GM18858 (cell line): ENCODE results near the gene B3GALT4.

Experiments used
- ATAC-seq: cut with Tn5 transposase; IDR thresholded peaks from one replicate; pipeline ENCODE4 v1.9.1; 2021; ENCODE audit not compliant: unreplicated experiment

The B3GALT4 gene

DNA sequence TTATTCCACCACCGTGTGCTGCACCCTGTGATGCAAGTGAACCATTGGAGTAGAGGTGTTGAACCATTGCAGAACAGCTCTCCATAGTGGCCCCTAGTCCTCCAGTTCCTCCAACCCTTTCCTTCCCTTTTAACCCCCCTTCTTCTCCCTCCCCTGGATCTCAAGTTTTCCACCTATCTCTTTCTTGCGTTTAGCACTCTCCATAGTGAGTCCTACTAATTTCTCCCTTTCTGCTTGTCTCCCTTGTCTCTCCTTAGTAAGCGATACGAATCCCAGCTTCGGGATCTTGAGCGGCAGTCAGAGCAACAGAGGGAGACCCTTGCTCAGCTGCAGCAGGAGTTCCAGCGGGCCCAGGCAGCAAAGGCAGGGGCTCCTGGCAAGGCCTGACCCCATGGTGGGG is 13.5 kb downstream of the B3GALT4 start:
- ATAC-seq: no peak

DNA sequence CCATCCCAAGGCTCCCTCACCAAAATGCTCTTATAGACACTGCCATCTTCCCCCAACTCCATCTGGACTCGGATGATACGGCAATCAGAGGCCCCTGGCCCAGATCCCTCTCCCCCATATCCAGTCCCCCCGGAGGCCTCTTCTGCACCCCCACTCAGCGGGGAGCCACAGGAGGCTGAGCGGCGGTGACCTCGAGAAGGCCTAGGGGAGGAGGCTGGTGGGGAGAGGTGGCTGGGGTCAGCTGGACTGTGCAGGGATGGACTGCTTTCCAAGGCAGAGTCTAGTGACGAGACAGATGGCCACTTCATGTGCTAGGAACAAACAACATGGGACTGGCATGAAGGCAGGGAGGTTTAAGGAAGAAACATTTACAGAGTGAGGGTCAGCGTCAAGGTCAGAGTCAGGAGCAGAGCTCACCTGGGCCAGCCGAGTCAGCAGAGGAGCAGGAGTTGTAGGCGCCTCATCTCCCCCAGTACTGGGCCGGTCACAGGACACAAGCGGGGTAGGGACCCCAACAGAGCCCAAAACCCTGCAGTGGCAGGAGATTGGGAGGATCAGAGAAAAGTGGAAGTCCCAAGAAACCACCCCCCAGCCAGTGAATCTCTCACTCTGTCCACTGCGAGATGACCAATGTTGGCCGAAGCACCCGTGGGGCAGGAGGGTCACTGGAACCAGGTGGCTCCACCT is 16.2 kb downstream of the B3GALT4 start:
- no peak for ATAC-seq

DNA sequence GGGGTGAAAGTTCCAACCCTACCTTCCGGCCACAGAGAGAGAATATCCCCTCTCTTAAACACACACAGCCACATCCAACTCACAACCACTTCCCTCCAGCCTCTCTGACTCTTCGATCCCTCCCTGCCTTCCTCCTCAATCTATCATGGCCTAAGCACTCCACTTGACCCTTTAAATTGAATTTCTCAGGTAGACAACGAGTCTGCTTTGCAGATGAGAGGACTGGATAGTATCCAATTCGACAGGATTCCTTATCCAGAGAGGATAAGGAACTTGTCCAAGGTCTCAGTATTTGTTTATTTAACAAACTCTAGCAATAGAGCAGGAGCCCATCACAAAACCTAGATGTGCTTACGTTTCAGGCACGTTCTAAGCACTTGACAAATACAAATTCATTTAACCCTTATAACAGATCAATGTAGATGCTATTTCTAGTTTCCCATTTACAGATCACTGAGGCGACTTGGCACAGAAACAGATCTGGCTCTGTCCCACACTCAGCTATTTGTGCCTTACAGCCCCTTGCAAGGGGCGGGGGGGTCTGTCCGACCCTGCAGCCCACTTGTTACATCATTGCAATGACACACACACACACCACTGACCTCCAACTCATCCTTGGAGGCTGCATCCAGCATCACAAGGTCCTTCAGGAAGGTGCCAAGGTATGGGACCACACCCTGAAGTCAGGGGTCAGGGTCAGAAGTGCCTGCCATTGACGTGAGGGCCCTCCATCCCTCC is 17.3 kb downstream of the B3GALT4 start:
- no peak for ATAC-seq

DNA sequence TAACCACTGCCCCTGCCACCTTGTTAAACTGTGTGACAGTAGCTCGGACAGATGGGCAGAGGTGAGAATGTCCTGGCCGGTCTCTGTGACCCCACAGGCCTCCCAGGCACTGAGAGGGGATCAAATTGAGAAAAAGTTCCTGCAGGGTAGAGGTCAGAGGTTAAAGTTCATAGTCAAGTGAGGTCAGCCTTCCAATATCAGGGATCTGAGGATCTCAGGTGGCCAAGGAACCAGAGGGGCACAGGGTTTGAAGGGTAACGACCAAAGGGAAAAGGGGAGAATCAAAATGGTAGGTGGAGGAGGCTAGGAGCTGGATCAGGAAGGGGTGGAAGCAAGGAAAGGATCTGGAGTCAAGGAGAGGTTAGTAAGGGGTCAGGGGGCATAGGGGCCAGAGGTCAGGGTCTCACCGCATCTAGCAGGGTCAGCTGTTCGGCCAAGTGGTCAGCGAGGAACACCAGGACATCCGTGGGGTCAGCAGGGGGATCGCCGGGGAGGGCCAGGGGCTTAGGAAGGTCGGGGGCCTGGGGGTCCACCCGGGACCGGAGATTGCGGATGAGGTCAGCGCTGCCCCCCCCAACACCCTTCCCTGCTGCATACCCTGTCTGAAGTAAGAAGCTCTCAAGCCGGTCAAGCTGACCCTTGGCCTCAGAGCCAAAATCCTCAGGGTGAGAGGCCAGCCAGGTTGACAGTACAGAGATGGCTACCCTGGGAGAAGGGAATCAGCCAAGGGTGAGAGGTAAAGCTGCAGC is 18.9 kb downstream of the B3GALT4 start:
- ATAC-seq: no peak

DNA sequence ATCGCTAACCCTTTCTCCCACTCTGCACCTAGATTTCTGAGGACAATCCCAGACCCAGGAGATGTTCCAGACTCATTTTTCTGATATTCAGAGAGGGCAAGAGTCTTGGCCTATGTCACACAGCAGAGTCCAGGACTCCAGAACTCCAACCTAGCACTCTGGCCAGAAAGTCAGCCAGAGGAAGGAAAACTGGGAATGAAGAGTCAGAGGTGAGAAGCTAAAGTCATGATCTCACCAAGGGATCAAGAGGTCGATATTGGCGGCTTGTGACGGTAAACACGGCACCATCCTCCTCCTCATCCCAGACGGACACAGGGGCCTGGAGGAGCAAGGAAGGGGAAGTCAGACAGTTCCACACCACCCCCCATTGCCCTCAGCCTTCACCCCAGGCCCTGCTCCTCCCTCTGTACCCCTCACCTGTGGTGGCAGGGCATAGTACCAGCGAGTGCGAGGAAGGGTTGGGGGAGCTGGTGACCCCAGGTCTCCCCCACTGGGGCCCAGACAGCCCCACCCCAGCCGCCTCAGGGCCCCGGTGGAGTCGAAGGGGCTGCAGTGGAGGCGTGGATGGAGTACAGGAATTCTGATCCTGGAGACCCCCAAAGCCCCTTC is 20.0 kb downstream of the B3GALT4 start:
- no peak for ATAC-seq

DNA sequence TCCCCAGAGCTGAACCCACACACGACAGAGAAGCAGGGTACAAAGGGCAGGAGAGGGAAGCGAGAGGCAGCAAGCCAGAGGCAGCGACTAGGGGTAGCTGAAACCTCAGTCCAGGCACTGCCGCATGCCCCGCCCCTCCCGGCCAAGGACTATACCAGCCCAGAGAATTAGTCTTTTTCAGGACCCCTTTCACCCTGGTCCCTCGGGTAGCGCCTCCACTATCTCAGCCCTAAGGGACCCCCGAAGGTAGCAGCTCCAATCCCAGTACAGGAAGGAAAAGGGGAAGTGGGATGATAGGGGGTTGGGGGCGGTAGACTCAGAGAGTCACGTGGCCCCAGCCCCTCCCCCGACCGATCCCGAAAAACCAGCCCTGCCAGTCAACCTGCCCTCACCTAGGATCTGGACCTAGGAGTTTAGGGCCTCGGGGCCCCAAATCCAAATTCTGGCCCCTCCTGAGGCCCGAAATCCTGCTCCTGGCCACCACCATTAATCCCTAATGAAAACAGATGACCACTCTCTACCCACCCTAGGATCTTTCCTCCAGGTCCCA is 20.6 kb downstream of the B3GALT4 start:
- no peak for ATAC-seq

DNA sequence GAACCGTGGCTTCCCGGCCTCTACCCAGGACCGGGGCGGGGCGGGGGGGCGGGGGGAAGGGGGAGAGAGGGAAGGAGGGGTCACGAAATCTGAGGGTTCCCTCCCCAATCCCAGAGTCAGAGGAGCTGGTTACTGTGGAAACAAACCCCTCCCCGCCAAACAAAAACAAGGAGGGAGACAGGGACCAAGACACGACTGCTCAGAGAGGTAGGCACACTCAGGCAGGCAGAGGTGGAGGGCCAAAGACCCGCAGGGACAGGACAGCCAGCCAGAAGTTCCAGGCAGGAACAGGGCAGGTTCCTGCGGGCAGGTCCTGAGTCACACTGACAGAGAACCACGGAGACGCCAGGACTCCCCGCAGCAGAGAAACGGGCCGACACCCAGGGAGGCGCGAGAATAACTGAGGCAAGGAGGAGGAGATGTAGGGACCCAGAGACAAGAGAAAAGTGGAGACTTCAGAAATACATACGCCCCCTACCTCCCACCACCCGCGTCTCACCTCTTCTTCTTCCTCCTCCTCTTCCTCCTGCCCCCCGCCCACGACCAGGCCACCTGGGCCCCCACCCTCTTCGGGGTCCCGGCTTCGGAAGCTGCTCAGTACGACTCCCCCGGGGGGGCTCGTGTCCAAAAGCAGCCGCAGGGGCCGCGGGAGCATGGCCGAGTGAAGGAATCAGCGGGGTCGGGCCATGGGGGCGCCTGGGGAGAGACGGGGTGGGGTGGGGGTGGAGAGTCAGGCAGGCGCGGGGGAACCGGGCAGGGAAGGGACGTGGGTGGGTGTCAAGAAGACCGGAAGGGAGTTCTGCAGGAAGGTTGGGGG is 21.2 kb downstream of the B3GALT4 start:
- no peak for ATAC-seq

DNA sequence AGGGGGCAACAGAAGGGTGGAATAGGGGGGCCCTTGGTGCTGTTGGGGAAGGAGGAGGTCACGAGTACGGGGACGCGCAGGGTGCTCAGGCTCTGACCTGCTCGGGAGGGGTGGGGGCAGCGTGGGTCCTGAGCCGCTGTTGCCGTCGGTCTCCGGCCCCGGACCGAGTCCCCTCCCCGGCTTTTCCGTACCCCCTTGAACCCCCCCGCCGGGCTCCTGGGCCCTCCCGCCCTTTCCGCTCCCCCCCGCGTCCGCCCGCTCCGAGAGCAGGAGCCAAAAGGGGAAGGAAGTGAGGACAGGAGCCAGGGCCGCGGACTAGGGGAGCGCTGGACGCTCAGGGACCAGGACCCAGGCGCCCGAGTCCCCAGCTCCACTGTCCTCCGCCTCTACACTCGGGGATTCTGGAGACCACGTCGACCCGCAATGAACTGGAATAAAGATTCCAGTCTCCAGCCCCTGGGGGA is 21.9 kb downstream of the B3GALT4 start, which contains the start of gene RGL2:
TSS of gene RGL2 (minus strand) at position 170 of the 464 bp plus-strand sequence. CDS start 332 bp downstream, outside the sequence.
- no peak for ATAC-seq

DNA sequence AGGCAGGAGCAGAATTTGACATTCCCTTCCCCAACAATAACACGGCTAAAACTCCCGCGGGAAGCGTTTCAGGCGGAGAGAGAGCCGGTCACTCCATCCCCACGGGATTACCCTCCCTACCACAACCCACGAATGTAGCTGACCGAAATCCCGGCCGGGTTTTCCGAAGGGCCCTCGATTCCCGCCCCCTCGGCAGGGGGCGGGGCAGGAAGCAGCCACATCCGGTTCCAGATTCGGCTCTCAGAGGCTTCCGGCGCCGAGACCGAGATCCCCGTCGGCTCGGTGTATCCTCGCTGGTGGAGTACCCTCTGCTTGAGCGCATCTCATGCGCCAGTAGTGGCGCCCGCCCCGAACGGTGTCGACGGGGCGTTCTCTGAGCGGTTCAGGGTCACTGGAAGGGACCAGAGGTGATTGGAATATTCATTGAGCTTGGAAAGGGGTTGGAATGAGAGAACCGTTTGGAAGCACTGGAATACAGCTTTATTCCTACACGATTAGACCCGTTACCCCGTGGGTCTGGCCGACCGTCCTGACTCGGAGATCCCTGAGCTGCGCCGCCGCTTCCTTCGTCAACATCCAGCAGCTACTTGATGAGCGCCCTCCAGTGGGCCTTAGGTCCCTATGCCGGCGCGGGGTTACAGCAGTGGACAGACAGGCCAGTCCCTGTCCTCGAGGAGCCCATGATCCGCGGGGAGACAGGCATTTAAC is 22.5 kb downstream of the B3GALT4 start:
- ATAC-seq: peak; percentile 67

DNA sequence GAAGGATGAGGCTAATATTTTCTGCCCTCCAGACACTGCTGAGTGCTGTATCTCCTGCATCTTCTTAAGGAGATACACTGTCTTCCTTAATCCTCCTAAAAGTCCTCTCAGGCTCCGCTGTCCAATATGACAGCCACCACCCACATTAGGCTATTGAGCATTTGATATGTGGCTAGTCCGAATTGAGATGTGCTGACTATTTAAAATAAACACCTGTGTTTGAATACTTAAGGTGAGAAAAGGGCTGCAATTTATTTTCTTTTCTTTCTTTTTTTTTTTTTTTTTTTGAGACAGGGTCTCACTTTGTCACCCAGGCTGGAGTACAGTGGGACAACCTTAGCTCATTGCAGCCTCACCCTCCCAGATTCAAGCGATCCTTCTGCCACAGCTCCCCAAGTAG is 25.0 kb downstream of the B3GALT4 start:
- ATAC-seq: no peak

DNA sequence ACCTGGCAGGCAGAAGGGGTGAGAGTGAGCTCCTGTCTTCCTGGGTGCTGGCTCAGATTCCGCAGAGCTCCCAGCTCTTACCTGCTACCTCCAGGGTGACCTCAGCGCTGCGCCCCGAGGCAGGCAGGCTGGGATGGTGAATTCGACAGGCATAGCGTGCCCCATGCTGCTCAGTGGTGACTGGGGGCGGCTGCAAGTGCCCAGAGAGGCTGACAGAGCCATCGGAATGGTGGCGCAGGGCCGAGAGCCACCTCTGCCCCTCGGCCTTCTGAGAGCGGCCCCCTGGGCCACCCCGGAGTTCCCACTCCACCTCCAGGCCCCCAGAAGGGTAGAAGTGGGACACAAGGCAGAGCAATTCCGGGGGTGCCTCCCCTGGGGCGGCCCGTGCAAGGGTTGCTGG is 27.3 kb downstream of the B3GALT4 start:
- ATAC-seq: no peak

DNA sequence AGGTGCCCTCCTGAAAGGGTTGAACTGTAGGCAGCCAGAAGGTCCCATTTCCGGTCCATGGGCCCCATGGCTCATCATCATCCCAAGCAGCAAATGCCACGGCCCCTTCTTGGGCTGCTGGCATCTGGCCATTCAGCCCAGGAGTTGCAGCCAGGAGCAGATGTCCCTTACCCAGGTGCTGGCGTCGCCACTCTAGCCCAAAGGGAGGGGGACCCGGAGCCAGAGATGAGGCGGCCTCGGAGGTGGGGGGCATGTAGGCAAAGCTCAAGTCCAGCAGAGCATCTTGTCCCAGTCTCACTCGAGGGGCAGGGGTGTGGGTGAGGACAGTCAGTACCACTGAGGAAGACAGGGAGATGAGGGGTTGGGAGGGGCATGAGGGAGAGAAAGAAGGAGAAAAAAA is 28.1 kb downstream of the B3GALT4 start:
- no peak for ATAC-seq

DNA sequence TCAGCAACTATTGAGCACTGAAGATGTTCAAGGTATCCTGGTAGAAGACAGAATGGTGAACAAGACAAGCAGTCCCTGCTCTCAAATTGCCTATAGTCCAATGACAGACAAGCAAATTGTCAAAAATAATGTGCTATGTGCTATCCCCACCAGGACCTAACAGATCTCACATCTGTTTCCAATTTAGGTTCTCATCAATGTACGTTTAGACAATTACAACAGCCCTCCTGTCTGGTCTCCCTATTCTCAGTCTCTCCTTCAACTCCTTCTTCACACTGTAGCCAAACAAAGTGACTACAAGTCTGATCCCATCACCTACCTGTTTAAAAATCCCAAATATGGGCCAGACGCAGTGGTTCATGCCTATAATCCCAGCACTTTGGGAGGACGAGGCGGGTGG is 29.4 kb downstream of the B3GALT4 start:
- ATAC-seq: no peak

DNA sequence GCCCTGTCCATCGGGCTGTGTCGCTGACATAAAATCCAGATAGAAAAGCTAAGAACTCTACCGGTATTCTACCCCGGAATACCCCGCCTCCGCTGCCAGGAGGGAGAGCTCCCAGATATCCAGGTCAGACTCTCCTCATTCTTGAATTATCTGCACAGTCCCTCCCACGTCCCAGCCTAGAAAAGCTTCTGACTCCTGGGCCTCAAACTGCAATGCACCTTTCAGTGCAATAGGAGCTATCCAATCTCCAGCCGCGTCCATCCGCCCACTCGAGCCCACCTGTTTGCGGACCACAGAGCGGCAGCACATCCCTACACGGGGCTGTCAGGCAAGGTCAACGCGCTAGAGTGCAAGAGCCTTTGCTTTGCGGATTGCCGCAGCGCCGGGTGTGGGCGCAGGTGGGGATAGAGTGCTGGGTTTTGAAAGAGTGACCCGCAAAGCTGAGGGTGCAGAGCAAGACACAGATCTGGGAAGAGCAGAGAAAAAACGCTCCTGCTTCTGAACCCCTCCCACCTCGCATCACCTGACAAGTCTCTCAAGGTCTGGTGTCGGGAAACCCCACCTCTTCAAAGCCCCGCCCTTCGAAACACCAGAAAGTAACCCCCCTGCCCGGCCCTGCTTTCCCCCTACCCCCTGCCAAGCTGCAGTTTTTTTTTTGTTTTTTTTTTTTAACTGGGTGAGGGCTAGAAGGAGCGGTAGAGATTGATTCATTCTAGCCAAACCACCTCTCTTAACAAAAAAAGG is 35.6 kb downstream of the B3GALT4 start:
- ATAC-seq: no peak

DNA sequence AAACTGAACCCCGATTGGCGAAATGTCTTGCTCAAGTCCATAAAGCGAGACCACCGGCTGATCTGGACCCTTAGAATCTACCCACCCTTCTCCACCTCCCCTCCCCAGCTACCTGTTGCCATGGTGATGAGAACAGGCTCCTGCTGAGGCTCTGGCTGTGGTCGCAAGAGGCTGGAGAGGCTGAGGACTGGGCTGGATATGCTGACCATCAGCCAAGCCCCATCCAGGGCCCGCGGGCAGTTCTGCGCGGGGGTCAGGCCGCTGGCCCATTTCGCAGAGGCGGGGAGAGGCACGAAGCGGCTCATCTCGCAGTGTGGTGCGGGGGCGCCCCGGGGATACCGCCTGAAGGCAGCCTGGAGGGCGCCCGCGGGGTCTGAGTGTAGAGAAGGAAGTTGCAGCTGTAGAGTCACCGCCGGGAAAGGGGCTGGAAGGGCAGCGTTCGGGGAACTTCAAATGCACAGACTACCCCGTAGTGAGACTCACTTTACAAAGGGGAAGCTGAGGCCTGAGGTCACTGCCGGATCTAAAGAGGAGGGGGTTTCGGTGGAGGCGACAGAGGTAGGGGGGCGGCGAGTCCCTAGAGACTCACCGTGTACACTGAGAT is 36.3 kb downstream of the B3GALT4 start:
- no peak for ATAC-seq

DNA sequence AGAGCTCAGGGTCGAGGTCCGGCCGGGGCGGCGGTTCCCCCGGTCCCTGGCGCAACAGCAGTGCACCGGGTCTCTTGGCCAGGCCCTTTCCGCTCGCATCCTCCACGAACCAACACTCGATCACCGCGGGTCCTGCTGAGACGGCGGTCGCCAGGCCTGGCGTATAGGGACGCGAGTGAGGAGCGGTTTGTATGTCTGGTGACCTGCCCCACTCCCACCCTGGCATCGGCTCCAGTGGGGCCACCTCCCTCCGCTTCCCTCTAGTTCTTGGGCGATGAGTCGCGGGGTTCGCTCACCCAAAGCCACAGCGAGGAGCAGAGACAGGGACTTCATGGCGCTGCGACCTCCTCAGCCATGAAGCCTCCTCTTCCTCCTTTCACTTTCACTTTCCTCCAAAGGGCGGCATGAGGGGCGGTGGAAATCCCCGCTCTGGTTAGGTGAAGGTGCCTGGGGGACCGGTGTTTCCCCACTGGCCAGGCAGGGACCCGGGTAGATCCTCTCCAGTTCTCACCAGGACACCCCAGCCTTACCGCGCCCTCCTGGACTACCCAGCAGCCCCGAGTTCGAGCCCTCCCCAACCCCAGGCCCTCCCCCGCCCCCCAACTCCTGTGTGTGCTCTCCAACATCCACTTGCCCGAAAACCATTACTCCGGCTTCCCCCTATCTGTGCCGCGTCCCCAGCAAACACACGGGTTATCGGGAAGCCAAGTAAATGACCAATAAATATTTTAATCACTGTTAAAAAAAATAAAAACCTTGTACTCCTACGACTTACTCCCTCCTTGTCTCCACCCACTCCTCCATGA is 37.0 kb downstream of the B3GALT4 start, which contains the start of gene TAPBP:
TSS of gene TAPBP (minus strand) at position 370 of the 806 bp plus-strand sequence. CDS start at position 333, 37 bp downstream.
- peak; percentile 29 for ATAC-seq

DNA sequence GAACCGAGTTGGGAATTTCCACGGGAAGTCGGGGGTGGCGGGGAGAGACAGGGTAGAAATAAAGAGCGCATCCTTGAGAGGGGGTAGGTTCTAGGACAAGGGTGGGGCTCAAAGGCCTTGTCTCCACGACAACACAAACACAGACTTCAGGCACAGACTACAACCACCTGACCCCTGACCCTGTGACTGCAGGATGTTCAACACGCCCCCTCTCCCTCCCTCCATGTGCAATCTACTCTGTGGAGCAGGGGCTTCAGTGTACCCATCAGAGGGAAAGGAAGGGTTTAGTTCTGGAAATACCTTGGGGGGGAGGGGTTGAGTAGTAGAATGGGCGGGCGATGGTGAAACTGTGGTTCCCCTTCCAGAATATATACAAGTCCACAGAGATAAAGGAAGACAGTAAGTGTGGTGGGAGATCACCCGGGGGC is 37.6 kb downstream of the B3GALT4 start:
- ATAC-seq: no peak
